Fibroblast of lung (primary cell): ENCODE data around the gene SON. TPM values are rescaled to one million over a fixed set of nuclear protein-coding genes. Genes with fewer than 3 reads are reported as not detected.

Source experiments
- DNase-seq, 2 donors: peaks; one replicate each; pipeline versions ENCODE4 v3.0.0 to v3.0.0-alpha.2; 2010; ENCODE audit warnings: low read depth in 2 of 2
- H2AFZ ChIP-seq: 2 replicates; pipeline ENCODE4 v1.5.1; 2012; ENCODE audit warnings: low read length, control low read depth, inconsistent platforms
- H3K27ac ChIP-seq: 2 replicates; pipeline ENCODE4 v1.5.1; 2011; ENCODE audit warnings: low read length, control low read depth; ENCODE audit not compliant: insufficient read depth
- H3K27me3 ChIP-seq: 2 replicates; pipeline ENCODE4 v1.5.1; 2011; ENCODE audit warnings: mild to moderate bottlenecking, low read length; ENCODE audit not compliant: control insufficient read depth, insufficient read depth
- H3K36me3 ChIP-seq: 2 replicates; pipeline ENCODE4 v1.5.1; 2011; ENCODE audit warnings: low read length; ENCODE audit not compliant: control insufficient read depth, insufficient read depth
- H3K4me1 ChIP-seq: 2 replicates; pipeline ENCODE4 v1.5.1; 2011; ENCODE audit warnings: low read length; ENCODE audit not compliant: control insufficient read depth, insufficient read depth; ENCODE audit errors: extremely low read depth
- H3K4me2 ChIP-seq: 2 replicates; pipeline ENCODE4 v1.5.1; 2011; ENCODE audit warnings: low read length, control low read depth; ENCODE audit not compliant: insufficient read depth; ENCODE audit errors: extremely low read depth
- H3K4me3 ChIP-seq, 4 experiments: fragments of 200-600 bp in 1 of 4; sonication (generic) in 1 of 4; replicated peaks in 1 of 4; 2 replicates each; pipeline ENCODE4 v1.5.1; 2011 to 2016; ENCODE audit warnings: low read length in 4 of 4, low read depth in 3 of 4, mild to moderate bottlenecking in 3 of 4, control low read depth in 2 of 4, inconsistent platforms in 1 of 4, mixed read lengths in 1 of 4; ENCODE audit not compliant: insufficient read depth in 1 of 4; ENCODE audit errors: control extremely low read depth in 1 of 4
- H3K79me2 ChIP-seq: 2 replicates; pipeline ENCODE4 v1.5.1; 2012; ENCODE audit warnings: mild to moderate bottlenecking, low read length, inconsistent platforms; ENCODE audit not compliant: control insufficient read depth, insufficient read depth
- H3K9ac ChIP-seq: 2 replicates; pipeline ENCODE4 v1.5.1; 2011; ENCODE audit warnings: mild to moderate bottlenecking, low read length, control low read depth; ENCODE audit not compliant: insufficient read depth
- H3K9me3 ChIP-seq: 2 replicates; pipeline ENCODE4 v1.5.1; 2012; ENCODE audit warnings: low read depth, low read length; ENCODE audit not compliant: control insufficient read depth, insufficient read depth
- H4K20me1 ChIP-seq: 2 replicates; pipeline ENCODE4 v1.5.1; 2011; ENCODE audit warnings: low read length; ENCODE audit not compliant: control insufficient read depth, insufficient read depth; ENCODE audit errors: extremely low read depth
- CTCF ChIP-seq, 2 donors: IDR thresholded peaks in 1 of 2; conservative IDR thresholded peaks in 1 of 2; 1 replicate in 1 of 2; 2 replicates in 1 of 2; pipeline ENCODE4 v1.5.1; 2011 to 2012; ENCODE audit warnings: low read length in 2 of 2, control low read depth in 1 of 2, inconsistent platforms in 1 of 2, low read depth in 1 of 2, mild to moderate bottlenecking in 1 of 2
- EZH2 ChIP-seq: IDR thresholded peaks from 2 replicates; pipeline ENCODE4 v1.5.1; 2012; ENCODE audit warnings: low read length, control low read depth, mild to moderate bottlenecking; ENCODE audit errors: missing control alignments
- polyA plus RNA-seq, 2 donors: library from polyadenylated mRNA; depleted of rRNA in 1 of 2; stranded (reverse) in 1 of 2; unstranded in 1 of 2; fragments of >200 nt; gene quantifications; 2 replicates each; pipeline ENCODE4 v1.2.1, GENCODE V29; 2011 to 2012; ENCODE audit warnings: missing spikeins in 1 of 2
- total RNA-seq: library from RNA; depleted of rRNA; stranded (reverse); fragments of >200 nt; gene quantifications from 2 replicates; pipeline ENCODE4 v1.2.1, GENCODE V29; 2014

Gene SON
- total and polyA plus RNA-seq, 2 donors (not counting 1 experiment from before 2014, with no cell fraction given) = 85.0 to 131 TPM

- Histone ChIP-seq H3K4me1 (peaks cover 7% of the 10 kb centered on the region), H3K9ac (no peak overlapping the region), H4K20me1 (peaks cover 3% of the 10 kb centered on the region), H3K4me3 (no peak overlapping the region), H3K27ac (peak overlapping the region; percentile 70), H3K27me3 (no peaks in the 10 kb centered on the region), H3K36me3 (peaks cover 2% of the 10 kb centered on the region), H3K79me2 (peaks cover 48% of the 10 kb centered on the region), H3K4me2 (no peak overlapping the region), H3K9me3 (no peaks in the 10 kb centered on the region), H2AFZ (no peak overlapping the region)
- peak; percentile 35 to 51 for DNase-seq
- no peak for TF ChIP-seq EZH2
- TF ChIP-seq CTCF (conservative IDR thresholded peaks at IDR 0.05 in 1 of 2, IDR thresholded peaks at IDR 0.05 in 1 of 2; ENCODE audit: low read depth in 1 of 2, low read length in 2 of 2) = no peak
Observed at GRCh38 chr21:33539616-33540015, 3.2 kb upstream of the SON start.

GRCh38 chr21:33540711-33541104 is 2.1 kb upstream of the SON start:
- DNase-seq = no peak
- peaks cover 1% of the 10 kb centered on the region for H3K36me3 ChIP-seq
- H3K4me3 ChIP-seq = peak overlapping the region; percentile 8 to 97 (median 78)
- H3K79me2 ChIP-seq = peaks cover 59% of the 10 kb centered on the region
- H3K4me1 ChIP-seq = peaks cover 7% of the 10 kb centered on the region
- TF ChIP-seq EZH2 (no peak), CTCF (conservative IDR thresholded peaks at IDR 0.05 in 1 of 2, IDR thresholded peaks at IDR 0.05 in 1 of 2; ENCODE audit: low read depth in 1 of 2, low read length in 2 of 2) (no peak)
- no peak overlapping the region for H3K9ac ChIP-seq
- no peak overlapping the region for H2AFZ ChIP-seq
- H3K27ac ChIP-seq = peak overlapping the region; percentile 99
- H3K4me2 ChIP-seq = peak overlapping the region; percentile 70
- H3K9me3 ChIP-seq = no peaks in the 10 kb centered on the region
- peaks cover 6% of the 10 kb centered on the region for H4K20me1 ChIP-seq
- no peaks in the 10 kb centered on the region for H3K27me3 ChIP-seq

- H3K9ac ChIP-seq = peak overlapping the region; percentile 98
- H3K9me3 ChIP-seq = no peaks in the 10 kb centered on the region
- TF ChIP-seq EZH2 (no peak), CTCF (conservative IDR thresholded peaks at IDR 0.05 in 1 of 2, IDR thresholded peaks at IDR 0.05 in 1 of 2; ENCODE audit: low read depth in 1 of 2, low read length in 2 of 2) (no peak)
- peak overlapping the region; percentile 65 to 97 (median 78) for H3K4me3 ChIP-seq
- no peak overlapping the region for H2AFZ ChIP-seq
- H3K27me3 ChIP-seq = no peaks in the 10 kb centered on the region
- peak; percentile 7 to 51 for DNase-seq
- H3K27ac ChIP-seq = peak overlapping the region; percentile 99
- H4K20me1 ChIP-seq = peaks cover 7% of the 10 kb centered on the region
- H3K4me2 ChIP-seq = peak overlapping the region; percentile 70
- peaks cover 7% of the 10 kb centered on the region for H3K4me1 ChIP-seq
- peaks cover 64% of the 10 kb centered on the region for H3K79me2 ChIP-seq
- H3K36me3 ChIP-seq = peaks cover 1% of the 10 kb centered on the region
Observed at GRCh38 chr21:33541105-33541711, 1.6 kb upstream of the SON start.
